Prostate gland (tissue), 2 donors: ENCODE data around the gene MIGA2.

Source experiments
- CTCF ChIP-seq, 4 experiments: fragments of 200-600 bp in 2 of 4; fragments of 450-650 bp in 2 of 4; sonication (generic) in 2 of 4; IDR thresholded peaks; 1 replicate in 3 of 4; 2 replicates in 1 of 4; pipeline ENCODE4 v1.5.1; 2016 to 2019; ENCODE audit warnings: antibody characterized with exemption in 4 of 4, mild to moderate bottlenecking in 2 of 4, moderate library complexity in 2 of 4
- POLR2A ChIP-seq: fragments of 450-650 bp; IDR thresholded peaks from one replicate; pipeline ENCODE4 v1.6.1; 2016; ENCODE audit warnings: antibody characterized with exemption, mild to moderate bottlenecking

DNA sequence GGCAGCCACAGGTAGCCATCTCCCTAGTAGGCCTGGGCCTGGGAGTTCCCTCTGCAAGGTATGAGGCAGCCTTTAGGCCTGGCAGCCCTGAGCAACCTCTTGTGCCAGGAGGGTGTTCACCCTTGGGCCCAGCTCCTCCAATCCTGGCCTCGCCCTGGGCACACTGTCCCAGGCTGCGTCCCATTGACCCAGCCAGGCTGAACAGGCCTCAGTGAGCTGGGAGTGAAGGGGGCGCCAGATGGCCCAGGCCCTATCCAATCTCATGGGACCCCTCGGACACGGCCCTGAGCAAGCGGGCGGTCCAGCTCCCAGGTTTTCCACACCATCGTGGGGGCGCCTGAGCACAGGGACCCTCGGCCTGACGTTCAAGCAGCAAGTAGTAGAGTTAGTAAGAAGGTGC is 22.8 kb upstream of the MIGA2 start:
- TF ChIP-seq CTCF (IDR thresholded peaks at IDR 0.05), result no peak
- no peak for TF ChIP-seq POLR2A
